ENCODE data around the gene ANTXR1.

ANTXR1 gene

DNA sequence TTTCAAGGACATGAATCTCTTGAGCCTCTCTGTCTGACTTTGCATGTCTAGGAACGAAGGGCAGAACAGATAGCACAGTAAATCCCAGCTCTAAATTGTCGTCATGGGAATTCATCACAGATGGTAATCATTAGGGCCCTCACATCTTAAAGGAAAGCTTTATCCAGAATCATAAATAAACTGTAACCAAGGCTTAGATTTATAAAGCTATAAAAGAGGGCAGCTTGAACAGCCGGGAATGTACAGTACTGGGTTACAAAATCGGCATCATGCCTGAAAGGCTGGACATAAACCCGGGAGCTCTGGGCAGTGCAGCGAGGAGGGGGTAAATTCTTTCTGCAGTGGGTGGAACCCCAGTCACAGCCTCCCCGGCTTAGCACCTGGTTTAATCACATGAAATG, 229.7 kb downstream of the ANTXR1 start:
- H2AFZ ChIP-seq (ENCODE audit: low read depth): no peak overlapping the region
- no peak overlapping the region for H3K9ac ChIP-seq
- no peak overlapping the region for H3K4me2 ChIP-seq
- no peak overlapping the region for H3K27ac ChIP-seq
- TF ChIP-seq, protein P1, sequence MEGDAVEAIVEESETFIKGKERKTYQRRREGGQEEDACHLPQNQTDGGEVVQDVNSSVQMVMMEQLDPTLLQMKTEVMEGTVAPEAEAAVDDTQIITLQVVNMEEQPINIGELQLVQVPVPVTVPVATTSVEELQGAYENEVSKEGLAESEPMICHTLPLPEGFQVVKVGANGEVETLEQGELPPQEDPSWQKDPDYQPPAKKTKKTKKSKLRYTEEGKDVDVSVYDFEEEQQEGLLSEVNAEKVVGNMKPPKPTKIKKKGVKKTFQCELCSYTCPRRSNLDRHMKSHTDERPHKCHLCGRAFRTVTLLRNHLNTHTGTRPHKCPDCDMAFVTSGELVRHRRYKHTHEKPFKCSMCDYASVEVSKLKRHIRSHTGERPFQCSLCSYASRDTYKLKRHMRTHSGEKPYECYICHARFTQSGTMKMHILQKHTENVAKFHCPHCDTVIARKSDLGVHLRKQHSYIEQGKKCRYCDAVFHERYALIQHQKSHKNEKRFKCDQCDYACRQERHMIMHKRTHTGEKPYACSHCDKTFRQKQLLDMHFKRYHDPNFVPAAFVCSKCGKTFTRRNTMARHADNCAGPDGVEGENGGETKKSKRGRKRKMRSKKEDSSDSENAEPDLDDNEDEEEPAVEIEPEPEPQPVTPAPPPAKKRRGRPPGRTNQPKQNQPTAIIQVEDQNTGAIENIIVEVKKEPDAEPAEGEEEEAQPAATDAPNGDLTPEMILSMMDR (conservative IDR thresholded peaks at IDR 0.05; ENCODE audit: low read depth, low read length): no peak
- H3K36me3 ChIP-seq (ENCODE audit: insufficient read depth): no peaks in the 10 kb centered on the region
- H3K4me3 ChIP-seq (IDR thresholded peaks at IDR 0.05; ENCODE audit: insufficient read depth, low read depth, low read length): no peak overlapping the region
- H4K20me1 ChIP-seq (ENCODE audit: insufficient read depth): no peaks in the 10 kb centered on the region
- H3K27me3 ChIP-seq (ENCODE audit: insufficient read depth, low read depth): no peaks in the 10 kb centered on the region
- H3K4me1 ChIP-seq (ENCODE audit: low read depth, poor library complexity, severe bottlenecking): no peaks in the 10 kb centered on the region
- no peaks in the 10 kb centered on the region for H3K79me2 ChIP-seq (ENCODE audit: insufficient read depth, low read depth)

DNA sequence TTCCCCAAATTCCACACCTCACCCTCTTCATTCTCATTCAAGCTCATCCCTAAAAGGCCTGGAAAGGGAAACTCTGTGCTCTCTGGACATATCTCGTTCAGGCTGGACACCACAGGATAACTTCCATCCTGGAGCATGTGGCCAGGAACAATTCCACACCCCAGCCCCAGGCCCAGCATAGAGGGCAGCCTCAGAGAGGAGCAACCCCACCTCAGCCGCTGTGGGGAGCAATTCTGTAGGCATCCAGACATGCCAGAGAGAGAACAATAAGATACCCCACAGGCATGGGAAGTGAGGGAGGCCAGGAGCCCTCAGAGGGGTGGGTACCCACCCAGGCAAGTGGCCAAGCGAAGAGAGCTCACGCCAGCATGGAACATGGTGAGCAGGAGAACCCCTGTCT, 230.7 kb downstream of the ANTXR1 start:
- Histone ChIP-seq H3K4me2 (no peak overlapping the region), H3K79me2 (ENCODE audit: insufficient read depth, low read depth) (no peaks in the 10 kb centered on the region), H3K9ac (no peak overlapping the region), H3K27me3 (ENCODE audit: insufficient read depth, low read depth) (no peaks in the 10 kb centered on the region), H3K36me3 (ENCODE audit: insufficient read depth) (no peaks in the 10 kb centered on the region), H2AFZ (ENCODE audit: low read depth) (no peak overlapping the region), H3K4me3 (IDR thresholded peaks at IDR 0.05; ENCODE audit: insufficient read depth, low read depth, low read length) (no peak overlapping the region), H4K20me1 (ENCODE audit: insufficient read depth) (no peaks in the 10 kb centered on the region), H3K4me1 (ENCODE audit: low read depth, poor library complexity, severe bottlenecking) (no peaks in the 10 kb centered on the region), H3K27ac (no peak overlapping the region)
- TF ChIP-seq, protein P1 (conservative IDR thresholded peaks at IDR 0.05; ENCODE audit: low read depth, low read length): no peak

DNA sequence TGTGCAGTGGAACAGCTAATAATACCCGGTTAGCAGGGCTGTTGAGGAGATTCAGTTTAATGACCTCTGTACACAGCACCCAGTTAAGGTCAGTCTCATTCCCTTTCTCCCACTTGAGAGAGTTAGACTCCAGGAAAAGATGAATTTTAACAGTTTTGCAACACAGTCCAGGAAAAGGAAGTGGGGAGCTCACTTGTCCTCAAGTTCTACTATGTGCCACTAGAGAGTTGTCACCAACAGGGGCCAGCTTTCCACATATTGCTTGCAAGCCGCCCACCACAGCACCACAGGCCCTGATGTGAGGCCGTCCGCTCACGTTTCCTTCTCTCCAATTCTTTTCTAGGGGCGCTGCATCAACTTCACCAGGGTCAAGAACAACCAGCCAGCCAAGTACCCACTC, 231.9 kb downstream of the ANTXR1 start:
- Histone ChIP-seq H3K4me2 (no peak overlapping the region), H3K4me1 (ENCODE audit: low read depth, poor library complexity, severe bottlenecking) (no peaks in the 10 kb centered on the region), H3K36me3 (ENCODE audit: insufficient read depth) (no peaks in the 10 kb centered on the region), H3K4me3 (IDR thresholded peaks at IDR 0.05; ENCODE audit: insufficient read depth, low read depth, low read length) (no peak overlapping the region), H3K79me2 (ENCODE audit: insufficient read depth, low read depth) (no peaks in the 10 kb centered on the region), H3K9ac (no peak overlapping the region), H4K20me1 (ENCODE audit: insufficient read depth) (no peaks in the 10 kb centered on the region), H3K27ac (no peak overlapping the region), H3K27me3 (ENCODE audit: insufficient read depth, low read depth) (no peaks in the 10 kb centered on the region), H2AFZ (ENCODE audit: low read depth) (no peak overlapping the region)
- TF ChIP-seq, protein P1 (conservative IDR thresholded peaks at IDR 0.05; ENCODE audit: low read depth, low read length): no peak

DNA sequence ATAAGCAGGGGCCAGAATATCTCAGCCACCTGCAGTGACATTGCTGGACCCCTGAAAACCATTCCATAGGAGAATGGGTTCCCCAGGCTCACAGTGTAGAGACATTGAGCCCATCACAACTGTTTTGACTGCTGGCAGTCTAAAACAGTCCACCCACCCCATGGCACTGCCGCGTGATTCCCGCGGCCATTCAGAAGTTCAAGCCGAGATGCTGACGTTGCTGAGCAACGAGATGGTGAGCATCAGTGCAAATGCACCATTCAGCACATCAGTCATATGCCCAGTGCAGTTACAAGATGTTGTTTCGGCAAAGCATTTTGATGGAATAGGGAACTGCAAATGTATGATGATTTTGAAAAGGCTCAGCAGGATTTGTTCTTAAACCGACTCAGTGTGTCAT, 234.6 kb downstream of the ANTXR1 start:
- Histone ChIP-seq H4K20me1 (ENCODE audit: insufficient read depth) (no peaks in the 10 kb centered on the region), H3K4me3 (IDR thresholded peaks at IDR 0.05; ENCODE audit: insufficient read depth, low read depth, low read length) (no peak overlapping the region), H3K79me2 (ENCODE audit: insufficient read depth, low read depth) (no peaks in the 10 kb centered on the region), H3K4me2 (no peak overlapping the region), H3K36me3 (ENCODE audit: insufficient read depth) (no peaks in the 10 kb centered on the region), H3K9ac (no peak overlapping the region), H2AFZ (ENCODE audit: low read depth) (no peak overlapping the region), H3K4me1 (ENCODE audit: low read depth, poor library complexity, severe bottlenecking) (no peaks in the 10 kb centered on the region), H3K27ac (no peak overlapping the region), H3K27me3 (ENCODE audit: insufficient read depth, low read depth) (no peaks in the 10 kb centered on the region)
- TF ChIP-seq, protein P1 (conservative IDR thresholded peaks at IDR 0.05; ENCODE audit: low read depth, low read length): no peak

All from KMS-11 (cell line).